NCI-H128 (cell line): ENCODE results near the gene ERI2.

Experiments used
- DNase-seq: peaks from one replicate; lab custom pipeline; 2025; ENCODE audit not compliant: unreplicated experiment; lab: John Stamatoyannopoulos, UW

The ERI2 gene

GRCh38 chr16:20806168-20807050, at the start of gene ERI2, which contains the start of gene REXO5:
TSS of gene ERI2 (minus strand) at chr16:20806472. CDS start at chr16:20806430, 42 bp downstream.
TSS of gene REXO5 (plus strand) at chr16:20806527. CDS start at chr16:20806954, 427 bp downstream.
- peak; percentile 86 for DNase-seq

GRCh38 chr16:20854963-20855362, 48.7 kb upstream of the ERI2 start:
- no peak for DNase-seq

GRCh38 chr16:20853981-20854620, 47.8 kb upstream of the ERI2 start:
- DNase-seq = no peak

GRCh38 chr16:20853143-20853542, 46.9 kb upstream of the ERI2 start:
- DNase-seq = no peak

GRCh38 chr16:20851601-20852000, 45.3 kb upstream of the ERI2 start:
- DNase-seq = no peak

GRCh38 chr16:20850981-20851380, 44.7 kb upstream of the ERI2 start:
- DNase-seq = no peak

GRCh38 chr16:20849589-20850390, 43.5 kb upstream of the ERI2 start:
- no peak for DNase-seq

- no peak for DNase-seq
Measured at GRCh38 chr16:20847550-20847949, 41.3 kb upstream of the ERI2 start.

GRCh38 chr16:20846551-20846950, 40.3 kb upstream of the ERI2 start:
- no peak for DNase-seq

- no peak for DNase-seq
Measured at GRCh38 chr16:20846030-20846429, 39.8 kb upstream of the ERI2 start.

- DNase-seq = no peak
Measured at GRCh38 chr16:20844588-20844987, 38.3 kb upstream of the ERI2 start.

GRCh38 chr16:20844054-20844453, 37.8 kb upstream of the ERI2 start:
- DNase-seq = no peak

- no peak for DNase-seq
Measured at GRCh38 chr16:20839504-20839903, 33.2 kb upstream of the ERI2 start.

- no peak for DNase-seq
Measured at GRCh38 chr16:20838240-20838639, 32.0 kb upstream of the ERI2 start.

- no peak for DNase-seq
Measured at GRCh38 chr16:20833086-20833485, 26.8 kb upstream of the ERI2 start.

GRCh38 chr16:20830372-20830771, 24.1 kb upstream of the ERI2 start:
- DNase-seq = no peak

GRCh38 chr16:20829536-20829935, 23.3 kb upstream of the ERI2 start:
- DNase-seq = no peak

- DNase-seq = no peak
Measured at GRCh38 chr16:20826039-20826566, 19.8 kb upstream of the ERI2 start.

GRCh38 chr16:20822521-20823325, 16.5 kb upstream of the ERI2 start:
- DNase-seq = no peak

GRCh38 chr16:20821682-20822081, 15.4 kb upstream of the ERI2 start:
- no peak for DNase-seq
